HepG2 (cell line): Measurements from ENCODE around the gene ISOC2. TPM values are rescaled to one million over a fixed set of nuclear protein-coding genes. Genes with fewer than 3 reads are reported as not detected.

Source experiments
- CAMTA2 ChIP-seq: sonication (generic); formaldehyde crosslinking; IDR thresholded peaks from 2 replicates; pipeline ENCODE4 v1.4.0; 2020; ENCODE audit warnings: mild to moderate bottlenecking, missing genetic modification reagents, borderline replicate concordance
- DMTF1 ChIP-seq: sonication (generic); formaldehyde crosslinking; IDR thresholded peaks from 2 replicates; pipeline ENCODE4 v1.4.0; 2020; ENCODE audit warnings: mild to moderate bottlenecking, missing genetic modification reagents
- GPN1 ChIP-seq: sonication (generic); formaldehyde crosslinking; IDR thresholded peaks from 2 replicates; pipeline ENCODE4 v1.5.1; 2020; ENCODE audit warnings: missing genetic modification reagents, borderline replicate concordance
- HMGA1 ChIP-seq: sonication (generic); formaldehyde crosslinking; conservative IDR thresholded peaks from 2 replicates; pipeline ENCODE4 v1.4.0; 2020; ENCODE audit warnings: missing genetic modification reagents
- HNF4A ChIP-seq: sonication (generic); formaldehyde crosslinking; IDR thresholded peaks from 2 replicates; pipeline ENCODE4 v1.4.0; 2020; ENCODE audit warnings: missing genetic modification reagents
- MATR3 ChIP-seq: sonication (generic); formaldehyde crosslinking; IDR thresholded peaks from 2 replicates; pipeline ENCODE4 v1.4.0; 2020; ENCODE audit warnings: missing genetic modification reagents
- MXD1 ChIP-seq: sonication (generic); formaldehyde crosslinking; IDR thresholded peaks from 2 replicates; pipeline ENCODE4 v1.4.0; 2020; ENCODE audit warnings: mild to moderate bottlenecking, missing genetic modification reagents
- PCBP2 ChIP-seq: fragments of 200-400 bp; formaldehyde crosslinking; optimal IDR thresholded peaks from 2 replicates; pipeline ENCODE3; 2018; ENCODE audit warnings: low read length, low read depth; ENCODE audit not compliant: poor library complexity, severe bottlenecking
- PTBP1 ChIP-seq: fragments of 200-400 bp; formaldehyde crosslinking; IDR thresholded peaks from 2 replicates; pipeline ENCODE4 v1.6.1; 2018; ENCODE audit warnings: low read length, low read depth; ENCODE audit not compliant: poor library complexity, severe bottlenecking
- SMARCC2 ChIP-seq: fragments of 450-650 bp; IDR thresholded peaks from 2 replicates; pipeline ENCODE4 v1.6.1; 2017; ENCODE audit warnings: antibody characterized with exemption, mild to moderate bottlenecking
- SRY ChIP-seq: sonication (generic); formaldehyde crosslinking; IDR thresholded peaks from 2 replicates; pipeline ENCODE4 v1.8.0; 2022; ENCODE audit warnings: mild to moderate bottlenecking, missing genetic modification reagents
- U2AF2 ChIP-seq: fragments of 200-400 bp; formaldehyde crosslinking; IDR thresholded peaks from 2 replicates; pipeline ENCODE4 v1.6.1; 2017; ENCODE audit warnings: low read depth, mild to moderate bottlenecking, low read length
- YEATS2 ChIP-seq: sonication (generic); formaldehyde crosslinking; IDR thresholded peaks from 2 replicates; pipeline ENCODE4 v1.4.0; 2020; ENCODE audit warnings: missing genetic modification reagents, borderline replicate concordance
- ZFP36L2 ChIP-seq: sonication (generic); formaldehyde crosslinking; IDR thresholded peaks from 2 replicates; pipeline ENCODE4 v1.4.0; 2020; ENCODE audit warnings: missing genetic modification reagents
- ZNF660 ChIP-seq: sonication (generic); formaldehyde crosslinking; IDR thresholded peaks from 2 replicates; pipeline ENCODE4 v1.5.1; 2020; ENCODE audit warnings: mild to moderate bottlenecking, low read depth, missing genetic modification reagents, borderline replicate concordance
- ZNF737 ChIP-seq: sonication (generic); formaldehyde crosslinking; IDR thresholded peaks from 2 replicates; pipeline ENCODE4 v1.5.0; 2020; ENCODE audit warnings: missing genetic modification reagents, mild to moderate bottlenecking, borderline replicate concordance
- ZNF766 ChIP-seq: sonication (generic); formaldehyde crosslinking; IDR thresholded peaks from 2 replicates; pipeline ENCODE4 v1.5.0; 2020; ENCODE audit warnings: missing genetic modification reagents, borderline replicate concordance
- ZNF878 ChIP-seq: sonication (generic); formaldehyde crosslinking; IDR thresholded peaks from 2 replicates; pipeline ENCODE4 v1.8.1; 2023; ENCODE audit warnings: mild to moderate bottlenecking, missing genetic modification reagents, moderate library complexity
- polyA plus RNA-seq, 8 experiments: library from polyadenylated mRNA; depleted of rRNA in 3 of 8; stranded (reverse) in 7 of 8; unstranded in 1 of 8; fragments of >200 nt; fragmentation: Illumina TruSeq in 4 of 8; extraction: Trizol in 4 of 8; gene quantifications; 2 replicates each; pipeline versions ENCODE4 v1.2.1 to v1.2.3, GENCODE V29; 2011 to 2016; ENCODE audit warnings: low read depth in 4 of 8, missing spikeins in 1 of 8, mixed read lengths in 1 of 8; ENCODE audit not compliant: insufficient read depth in 1 of 8
- total RNA-seq, 5 experiments: library from RNA; depleted of rRNA; stranded (reverse); fragments of >200 nt; fragmentation: Illumina TruSeq; extraction: Trizol; gene quantifications; 2 replicates each; pipeline ENCODE4 v1.2.3, GENCODE V29; 2016; ENCODE audit warnings: low read depth in 1 of 5
- TF ChIP-seq, protein P1 (sequence below): sonication (generic); formaldehyde crosslinking; IDR thresholded peaks from 2 replicates; pipeline ENCODE4 v1.4.0; 2020; ENCODE audit warnings: missing genetic modification reagents
- TF ChIP-seq, protein P2 (sequence below): sonication (generic); formaldehyde crosslinking; IDR thresholded peaks from 2 replicates; pipeline ENCODE4 v1.5.0; 2020; ENCODE audit warnings: missing genetic modification reagents

The ISOC2 gene
- total and polyA plus RNA-seq, 2 of the 13 experiments (the other 11 are each of a cell fraction or from before 2014, with no cell fraction given): 76.8 to 105 TPM

DNA sequence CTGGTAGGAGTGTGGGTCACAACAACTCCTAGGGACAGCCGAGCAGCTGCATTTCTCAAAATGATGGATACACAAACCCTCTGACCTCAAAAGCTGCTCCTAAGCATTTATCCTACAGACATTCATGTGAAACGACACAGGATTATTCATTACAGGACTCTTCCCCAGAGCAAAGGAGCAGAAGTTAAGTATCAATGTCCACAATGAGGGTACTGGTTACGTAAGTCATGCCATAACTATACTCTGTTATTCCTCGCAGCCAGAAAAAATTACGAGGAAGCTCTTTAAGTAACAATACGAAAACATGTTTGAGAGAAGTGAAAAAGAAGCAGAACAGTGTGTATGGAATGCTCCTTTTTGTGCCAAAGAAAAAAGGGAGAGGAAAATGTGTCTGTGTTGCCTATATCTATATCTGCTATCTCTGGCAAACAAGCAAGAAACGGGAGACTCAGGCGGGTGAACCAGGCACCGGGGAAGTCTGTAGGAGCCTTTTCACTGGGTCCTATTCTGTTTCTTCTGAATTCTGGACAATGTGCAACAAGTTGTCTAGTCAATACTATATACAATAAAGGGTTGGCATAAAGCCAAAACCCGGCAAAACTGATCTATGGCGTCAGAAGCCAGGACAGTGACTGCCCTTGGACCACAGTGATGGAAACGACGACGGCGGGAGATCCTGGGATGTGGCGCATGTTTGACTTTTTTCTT is 1.3 kb downstream of the ISOC2 start (continued):
- TF ChIP-seq PCBP2 (no peak), CAMTA2 (CRISPR knock-in tag) (no peak), MATR3 (CRISPR knock-in tag) (no peak), ZNF660 (CRISPR knock-in tag) (no peak), YEATS2 (CRISPR knock-in tag) (no peak), HNF4A (CRISPR knock-in tag) (peak; percentile 66), GPN1 (CRISPR knock-in tag) (no peak), ZFP36L2 (no peak), HMGA1 (CRISPR knock-in tag) (no peak), DMTF1 (CRISPR knock-in tag) (no peak), ZNF766 (no peak), ZNF737 (CRISPR knock-in tag) (no peak), SRY (CRISPR knock-in tag) (no peak), ZNF878 (CRISPR knock-in tag) (no peak), PTBP1 (no peak), U2AF2 (no peak), SMARCC2 (no peak), MXD1 (CRISPR knock-in tag) (no peak)
- TF ChIP-seq, protein P1, sequence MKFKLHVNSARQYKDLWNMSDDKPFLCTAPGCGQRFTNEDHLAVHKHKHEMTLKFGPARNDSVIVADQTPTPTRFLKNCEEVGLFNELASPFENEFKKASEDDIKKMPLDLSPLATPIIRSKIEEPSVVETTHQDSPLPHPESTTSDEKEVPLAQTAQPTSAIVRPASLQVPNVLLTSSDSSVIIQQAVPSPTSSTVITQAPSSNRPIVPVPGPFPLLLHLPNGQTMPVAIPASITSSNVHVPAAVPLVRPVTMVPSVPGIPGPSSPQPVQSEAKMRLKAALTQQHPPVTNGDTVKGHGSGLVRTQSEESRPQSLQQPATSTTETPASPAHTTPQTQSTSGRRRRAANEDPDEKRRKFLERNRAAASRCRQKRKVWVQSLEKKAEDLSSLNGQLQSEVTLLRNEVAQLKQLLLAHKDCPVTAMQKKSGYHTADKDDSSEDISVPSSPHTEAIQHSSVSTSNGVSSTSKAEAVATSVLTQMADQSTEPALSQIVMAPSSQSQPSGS (CRISPR knock-in tag): 0 out of 2 replicates have a peak, but pooled peaks have one; percentile 23
- TF ChIP-seq, protein P2, sequence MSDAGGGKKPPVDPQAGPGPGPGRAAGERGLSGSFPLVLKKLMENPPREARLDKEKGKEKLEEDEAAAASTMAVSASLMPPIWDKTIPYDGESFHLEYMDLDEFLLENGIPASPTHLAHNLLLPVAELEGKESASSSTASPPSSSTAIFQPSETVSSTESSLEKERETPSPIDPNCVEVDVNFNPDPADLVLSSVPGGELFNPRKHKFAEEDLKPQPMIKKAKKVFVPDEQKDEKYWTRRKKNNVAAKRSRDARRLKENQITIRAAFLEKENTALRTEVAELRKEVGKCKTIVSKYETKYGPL (CRISPR knock-in tag): 0 out of 2 replicates have a peak, but pooled peaks have one; percentile 81
